IMR-90 (cell line): ENCODE measurements around the gene DUSP16. TPM values are rescaled to one million over a fixed set of nuclear protein-coding genes. Genes with fewer than 3 reads are reported as not detected.

Experiments
- ATAC-seq: fragments of 200-7000 bp; cut with Tn5 transposase; 2 replicates; pipeline ENCODE4 v1.9.1; 2020; ENCODE audit warnings: low read depth, mild to moderate bottlenecking, moderate library complexity
- BruUV-seq: library from RNA; stranded (reverse); fragments of 400-500 nt; replicated peaks from 2 replicates; lab custom pipeline; 2021; lab: Mats Ljungman, UMichigan
- CTCF ChIA-PET: fragments of 300-600 bp; formaldehyde crosslinking; extraction: SDS; loops from one replicate; lab custom pipeline; 2021; ENCODE audit warnings: antibody characterized with exemption; lab: Yijun Ruan, JAX
- POLR2A ChIA-PET: fragments of 300-600 bp; sonication (Branson Sonifier 250); formaldehyde crosslinking; loops from one replicate; lab custom pipeline; 2022; ENCODE audit warnings: antibody characterized with exemption; ENCODE audit not compliant: unreplicated experiment; lab: Charles Lee
- DNase-seq: peaks from one replicate; pipeline ENCODE4 v3.0.0; 2013
- H2AFZ ChIP-seq: replicated peaks from 2 replicates; pipeline ENCODE3; 2013; ENCODE audit warnings: low read length, mild to moderate bottlenecking; ENCODE audit not compliant: poor library complexity
- H2AK5ac ChIP-seq: 2 replicates; pipeline ENCODE4 v1.6.1; 2013; ENCODE audit warnings: low read depth, low read length, inconsistent platforms
- H2AK9ac ChIP-seq: replicated peaks from 2 replicates; pipeline ENCODE3; 2013; ENCODE audit warnings: mild to moderate bottlenecking, low read depth, low read length, moderate library complexity; ENCODE audit not compliant: poor library complexity
- H2BK120ac ChIP-seq: 2 replicates; pipeline ENCODE4 v1.6.1; 2013; ENCODE audit warnings: low read depth, low read length, inconsistent platforms
- H2BK15ac ChIP-seq: 3 replicates; pipeline ENCODE4 v1.6.1; 2013; ENCODE audit warnings: low read depth, low read length, inconsistent platforms
- H2BK20ac ChIP-seq: 2 replicates; pipeline ENCODE4 v1.6.1; 2013; ENCODE audit warnings: low read depth, mild to moderate bottlenecking, inconsistent platforms, low read length, moderate library complexity
- H2BK5ac ChIP-seq: 2 replicates; pipeline ENCODE4 v1.6.1; 2013; ENCODE audit warnings: mild to moderate bottlenecking, low read depth, low read length, inconsistent platforms; ENCODE audit not compliant: poor library complexity, severe bottlenecking
- H3K14ac ChIP-seq: replicated peaks from 2 replicates; pipeline ENCODE4 v1.6.1; 2013; ENCODE audit warnings: low read depth, low read length, inconsistent platforms
- H3K18ac ChIP-seq: 2 replicates; pipeline ENCODE4 v1.6.1; 2013; ENCODE audit warnings: low read depth, low read length, control low read depth
- H3K23ac ChIP-seq: 2 replicates; pipeline ENCODE4 v1.6.1; 2013; ENCODE audit warnings: low read depth, low read length, inconsistent platforms
- H3K27ac ChIP-seq: 2 replicates; pipeline ENCODE4 v1.5.1; 2013; ENCODE audit warnings: mild to moderate bottlenecking, control low read depth, low read length; ENCODE audit not compliant: insufficient read depth
- H3K27me3 ChIP-seq: 2 replicates; pipeline ENCODE4 v1.6.1; 2013; ENCODE audit warnings: low read length; ENCODE audit not compliant: control insufficient read depth, insufficient read depth
- H3K36me3 ChIP-seq: 2 replicates; pipeline ENCODE4 v1.6.1; 2013; ENCODE audit warnings: low read length, mixed read lengths; ENCODE audit not compliant: control insufficient read depth, insufficient read depth
- H3K4ac ChIP-seq: 2 replicates; pipeline ENCODE4 v1.6.1; 2013; ENCODE audit warnings: low read depth, low read length, inconsistent platforms
- H3K4me1 ChIP-seq: 2 replicates; pipeline ENCODE4 v1.6.1; 2013; ENCODE audit warnings: low read length, mixed read lengths; ENCODE audit not compliant: control insufficient read depth, insufficient read depth
- H3K4me2 ChIP-seq: 2 replicates; pipeline ENCODE4 v1.6.1; 2013; ENCODE audit warnings: low read depth, mild to moderate bottlenecking, control low read depth, low read length, moderate library complexity
- H3K4me3 ChIP-seq: 2 replicates; pipeline ENCODE4 v1.5.1; 2013; ENCODE audit warnings: low read depth, mild to moderate bottlenecking, control low read depth, low read length, moderate library complexity; ENCODE audit not compliant: insufficient read depth
- H3K56ac ChIP-seq: 2 replicates; pipeline ENCODE4 v1.6.1; 2013; ENCODE audit warnings: low read length, inconsistent platforms; ENCODE audit not compliant: insufficient read depth; ENCODE audit errors: extremely low read depth
- H3K79me1 ChIP-seq, 2 experiments: 2 replicates each; pipeline ENCODE4 v1.6.1; 2013; ENCODE audit warnings: low read length in 2 of 2, inconsistent platforms in 1 of 2, low read depth in 1 of 2
- H3K9ac ChIP-seq: 2 replicates; pipeline ENCODE4 v1.6.1; 2013; ENCODE audit warnings: low read depth, low read length, control low read depth
- H3K9me1 ChIP-seq: 2 replicates; pipeline ENCODE4 v1.6.1; 2013; ENCODE audit warnings: low read length, inconsistent platforms; ENCODE audit not compliant: insufficient read depth
- H3K9me3 ChIP-seq: 2 replicates; pipeline ENCODE4 v1.6.1; 2013; ENCODE audit warnings: low read length; ENCODE audit not compliant: control insufficient read depth, insufficient read depth
- H4K20me1 ChIP-seq: 2 replicates; pipeline ENCODE4 v1.6.1; 2013; ENCODE audit warnings: low read length, inconsistent platforms; ENCODE audit not compliant: insufficient read depth
- H4K5ac ChIP-seq: 2 replicates; pipeline ENCODE4 v1.6.1; 2013; ENCODE audit warnings: mild to moderate bottlenecking, low read depth, low read length, control low read depth
- H4K8ac ChIP-seq, 2 experiments: 2 replicates each; pipeline ENCODE4 v1.6.1; 2013; ENCODE audit warnings: low read depth in 2 of 2, low read length in 2 of 2, control low read depth in 1 of 2, inconsistent platforms in 1 of 2
- H4K91ac ChIP-seq: 2 replicates; pipeline ENCODE4 v1.6.1; 2013; ENCODE audit warnings: low read depth, low read length, inconsistent platforms; ENCODE audit not compliant: insufficient read depth
- CEBPB ChIP-seq: IDR thresholded peaks from 2 replicates; pipeline ENCODE4 v1.6.1; 2012; ENCODE audit warnings: low read depth, low read length, improper control_type of control experiment
- NFE2L2 ChIP-seq: fragments of 150-350 bp; IDR thresholded peaks from 2 replicates; pipeline ENCODE4 v1.6.1; 2016; ENCODE audit warnings: low read depth, mild to moderate bottlenecking, low read length
- WGBS, 2 experiments: methylation state at CpG; one replicate each; pipeline versions ENCODE4 v1.1.5 to v1.1.7; 2013; ENCODE audit warnings: missing lambda C conversion rate in 2 of 2; ENCODE audit not compliant: insufficient read length in 1 of 2; ENCODE audit errors: extremely low coverage in 2 of 2; 5-methylcytosine and 5-hydroxymethylcytosine counted together
- dilution Hi-C: fragments of 300-500 bp; cut with HindIII; formaldehyde crosslinking; loops from one replicate; pipeline ENCODE4 v1.14.3; 2018; ENCODE audit warnings: low sequenced_read_pairs; ENCODE audit not compliant: unreplicated experiment
- in situ Hi-C: fragments of 300-500 bp; cut with MboI; formaldehyde crosslinking; loops from 3 replicates; pipeline ENCODE4 v1.14.3; 2019; ENCODE audit warnings: low sequenced_read_pairs, inconsistent platforms, mixed read lengths
- intact Hi-C: fragments of 100-400 bp; cut with micrococcal nuclease; formaldehyde crosslinking; loops from 2 replicates; pipeline ENCODE4 v1.10.0; 2022
- polyA plus RNA-seq, 3 experiments: library from polyadenylated mRNA; depleted of rRNA; stranded (reverse); fragments of >200 nt; gene quantifications; 2 replicates each; pipeline ENCODE4 v1.2.3, GENCODE V29; 2012; ENCODE audit warnings: low replicate concordance in 1 of 3
- total RNA-seq: library from RNA; depleted of rRNA; stranded (reverse); fragments of >200 nt; gene quantifications from 2 replicates; pipeline ENCODE4 v1.2.3, GENCODE V29; 2012

The DUSP16 gene
- total and polyA plus RNA-seq, 2 of the 4 experiments (the other 2 are of a cell fraction): 4.7 to 10.0 TPM

DNA sequence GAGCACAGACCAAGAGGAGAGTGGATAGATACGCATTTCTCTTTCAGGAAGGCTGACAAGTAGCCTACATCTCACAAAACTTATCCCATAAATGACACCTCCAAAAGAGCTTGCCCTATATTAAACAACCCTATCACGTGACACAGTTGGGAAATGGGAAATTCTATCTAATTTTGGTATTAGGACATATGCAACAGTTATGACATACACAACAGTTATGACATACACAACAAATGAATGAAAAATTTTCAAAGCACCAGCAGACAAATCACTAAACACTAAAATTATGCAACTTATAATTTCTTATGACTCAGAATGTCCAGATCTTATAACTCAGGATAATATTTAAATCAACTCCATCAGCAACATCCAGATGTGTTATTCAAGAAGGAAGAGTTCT is 54.1 kb downstream of the DUSP16 start:
- Histone ChIP-seq H4K5ac (no peak overlapping the region), H3K4me2 (no peak overlapping the region), H2AK9ac (no peak overlapping the region), H4K20me1 (peaks cover 3% of the 10 kb centered on the region; the same call in 1 of the 2 replicates), H3K9ac (no peak overlapping the region), H2AK5ac (no peak overlapping the region), H2BK5ac (no peak overlapping the region), H3K4ac (no peak overlapping the region), H3K14ac (no peak overlapping the region), H2BK20ac (no peak overlapping the region), H3K9me1 (peaks cover 13% of the 10 kb centered on the region), H2AFZ (no peak overlapping the region), H3K4me3 (no peak overlapping the region), H3K4me1 (peaks cover 18% of the 10 kb centered on the region), H3K79me1 (peaks cover 20 to 52% of the 10 kb centered on the region in 2 experiments), H2BK15ac (no peak overlapping the region), H4K91ac (no peak overlapping the region), H2BK120ac (no peak overlapping the region), H3K27me3 (no peaks in the 10 kb centered on the region), H3K18ac (no peak overlapping the region), H3K36me3 (peaks cover 2% of the 10 kb centered on the region; the same call in 1 of the 2 replicates), H3K27ac (no peak overlapping the region), H4K8ac (no peak overlapping the region), H3K23ac (no peak overlapping the region), H3K9me3 (no peaks in the 10 kb centered on the region), H3K56ac (no peak overlapping the region)
- ChIA-PET CTCF (no interaction called here), POLR2A (no interaction called here)
- BruUV-seq: no TSS peak
- DNase-seq (peak; percentile 45), ATAC-seq (no peak)
- in situ Hi-C loops: no loop called here
- dilution Hi-C loops: no loop called here
- no CpG with 5 or more reads among the region's 2 CpGs for WGBS, 2 experiments
- intact Hi-C loops: loop anchor here (5.0 kb wide), 3 partner anchors 54 to 149 kb away; partner anchors contain the start of gene DUSP16
- peak; percentile 77 for TF ChIP-seq CEBPB
- no peak for TF ChIP-seq NFE2L2
